Heart left ventricle (tissue), 16 donors: Measurements from ENCODE around the gene UQCC2. TPM values are rescaled to one million over a fixed set of nuclear protein-coding genes. Genes with fewer than 3 reads are reported as not detected.

Experiments
- ATAC-seq, 4 donors: fragments of 200-7000 bp; cut with Tn5 transposase; one replicate each; pipeline ENCODE4 v1.9.1; 2020 to 2022; ENCODE audit warnings: moderate library complexity in 4 of 4, mild to moderate bottlenecking in 3 of 4, moderate number of reproducible peaks in 1 of 4
- DNase-seq, 5 donors: peaks; one replicate each; pipeline ENCODE4 v3.0.0-alpha.2; 2020
- H3K27ac ChIP-seq, 12 donors: fragments of 200-600 bp; sonication (generic) in 4 of 12; one replicate each; pipeline versions ENCODE4 v1.5.0 to v1.8.0; 2016 to 2022; ENCODE audit warnings: mild to moderate bottlenecking in 2 of 12
- H3K27me3 ChIP-seq, 9 donors: fragments of 200-600 bp; sonication (generic) in 2 of 9; one replicate each; pipeline versions ENCODE4 v1.5.1 to v1.8.0; 2016 to 2022; ENCODE audit warnings: mild to moderate bottlenecking in 3 of 9
- H3K36me3 ChIP-seq, 9 donors: fragments of 200-600 bp; sonication (generic) in 2 of 9; one replicate each; pipeline versions ENCODE4 v1.5.0 to v1.8.0; 2018 to 2022; ENCODE audit warnings: mild to moderate bottlenecking in 2 of 9
- H3K4me1 ChIP-seq, 12 donors: fragments of 200-600 bp; sonication (generic) in 4 of 12; one replicate each; pipeline versions ENCODE4 v1.5.0 to v1.8.0; 2016 to 2022; ENCODE audit warnings: mild to moderate bottlenecking in 3 of 12
- H3K4me3 ChIP-seq, 12 donors: fragments of 200-600 bp; sonication (generic) in 4 of 12; one replicate each; pipeline versions ENCODE4 v1.5.0 to v1.8.0; 2017 to 2022; ENCODE audit warnings: mild to moderate bottlenecking in 9 of 12, moderate library complexity in 4 of 12
- H3K9me3 ChIP-seq, 12 donors: fragments of 200-600 bp; sonication (generic) in 4 of 12; one replicate each; pipeline versions ENCODE4 v1.5.0 to v1.8.0; 2016 to 2022; ENCODE audit warnings: mild to moderate bottlenecking in 1 of 12
- POLR2A ChIP-seq, 2 donors: fragments of 450-650 bp; IDR thresholded peaks; one replicate each; pipeline ENCODE4 v1.6.1; 2017; ENCODE audit warnings: antibody characterized with exemption in 2 of 2, mild to moderate bottlenecking in 2 of 2, moderate library complexity in 2 of 2
- WGBS, 4 donors: extraction: QIAGEN DNeasy Blood & Tissue Kit in 2 of 4; methylation state at CpG; one replicate each; pipeline versions ENCODE4 v1.1.5 to v1.1.7; 2013 to 2018; 5-methylcytosine and 5-hydroxymethylcytosine counted together
- intact Hi-C, 10 donors: fragments of 100-400 bp; cut with DNase I; formaldehyde crosslinking; loops; one replicate each; pipeline versions ENCODE4 v1.11.1 to v1.14.2; 2022
- polyA plus RNA-seq, 2 donors: library from polyadenylated mRNA; stranded (reverse); fragments of 200-250 nt; gene quantifications; one replicate each; pipeline ENCODE4 v1.2.3, GENCODE V29; 2013
- total RNA-seq, 9 donors: library from RNA; depleted of rRNA in 2 of 9; stranded (reverse); fragments of >200 nt in 2 of 9; fragmentation: NEBNext Ultra II Directional in 3 of 9; extraction: Animal tissue kit (Norgen Biotek cat#: 25700) in 3 of 9; gene quantifications; one replicate each; pipeline versions ENCODE4 v1.1.0 to v1.2.4, GENCODE V29; 2016 to 2023
- TF ChIP-seq, protein P1 (sequence below), 12 donors: fragments of 200-600 bp; sonication (generic) in 4 of 12; IDR thresholded peaks; one replicate each; pipeline versions ENCODE4 v1.5.0 to v1.8.0; 2018 to 2022; ENCODE audit warnings: antibody characterized with exemption in 12 of 12, mild to moderate bottlenecking in 5 of 12
- donor health status: ischemic (EF 13 %, LVEDD 7.1; RV severe dilation, severe dysfunction).
- donor health status: healthy with polysubstance abuse.
- donor health status: DM: no; HTN: yes; CAD: no.
- donor health status: DM: no; HTN: no; CAD: no.
- donor health status: ischemic (EF 25% LVEDD 6.9; RV normal size, moderate dysfunction).
- donor health status: ischemic (EF 25% LVEDD 5.7; RV mildly dilated, moderate dysfunction).
- donor health status: healthy.
- donor health status: DM: yes; HTN: yes; CAD: no.
- donor health status: ischemic (EF 35%, LVEDD 5.7; RV mildly dilated, moderate dysfunction).
- donor health status: nonischemic (EF 11% LVEDD 7.7; RV severe dilation, severe dysfunction).
- donor health status: DM: yes; HTN: yes; CAD: no.
- donor health status: PGD.
- donor health status: ischemic (EF 29% LVEDD 5.4; RV normal size, mild dysfunction).
- donor health status: nonischemic (EF 23%, LVEDD 6.1; RV moderate dilation, normal function).

The UQCC2 gene
- total and polyA plus RNA-seq, 11 donors, result 88.5 to 496 (median 195) TPM

DNA sequence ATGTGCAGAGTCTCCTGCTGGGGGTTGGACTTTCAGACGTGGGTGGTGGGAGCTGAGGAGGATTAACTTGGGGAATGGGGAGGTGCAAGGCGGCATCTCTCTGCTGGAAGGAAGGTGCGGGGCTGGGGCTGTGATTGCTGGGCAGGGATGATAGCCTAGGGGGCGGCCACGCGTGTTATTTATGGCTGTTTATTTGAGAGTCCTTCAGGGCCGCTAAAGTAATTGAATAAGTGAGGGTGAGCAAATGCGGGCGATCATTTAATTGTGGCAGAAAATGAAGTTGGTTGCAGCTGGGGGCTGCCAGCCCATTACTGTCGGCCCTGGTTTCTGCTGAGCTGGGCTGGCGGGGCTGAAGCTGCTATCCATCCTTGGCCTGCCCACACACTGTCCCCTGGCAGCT, 42.7 kb upstream of the UQCC2 start:
- ATAC-seq, result no peak
- no peak overlapping the region for H3K27ac ChIP-seq
- H3K4me1 ChIP-seq, result peaks cover 0 to 5% (median 0%) of the 10 kb centered on the region in 12 donors
- no peaks in the 10 kb centered on the region for H3K9me3 ChIP-seq
- H3K4me3 ChIP-seq, result no peak overlapping the region
- DNase-seq, result no peak
- TF ChIP-seq, protein P1, sequence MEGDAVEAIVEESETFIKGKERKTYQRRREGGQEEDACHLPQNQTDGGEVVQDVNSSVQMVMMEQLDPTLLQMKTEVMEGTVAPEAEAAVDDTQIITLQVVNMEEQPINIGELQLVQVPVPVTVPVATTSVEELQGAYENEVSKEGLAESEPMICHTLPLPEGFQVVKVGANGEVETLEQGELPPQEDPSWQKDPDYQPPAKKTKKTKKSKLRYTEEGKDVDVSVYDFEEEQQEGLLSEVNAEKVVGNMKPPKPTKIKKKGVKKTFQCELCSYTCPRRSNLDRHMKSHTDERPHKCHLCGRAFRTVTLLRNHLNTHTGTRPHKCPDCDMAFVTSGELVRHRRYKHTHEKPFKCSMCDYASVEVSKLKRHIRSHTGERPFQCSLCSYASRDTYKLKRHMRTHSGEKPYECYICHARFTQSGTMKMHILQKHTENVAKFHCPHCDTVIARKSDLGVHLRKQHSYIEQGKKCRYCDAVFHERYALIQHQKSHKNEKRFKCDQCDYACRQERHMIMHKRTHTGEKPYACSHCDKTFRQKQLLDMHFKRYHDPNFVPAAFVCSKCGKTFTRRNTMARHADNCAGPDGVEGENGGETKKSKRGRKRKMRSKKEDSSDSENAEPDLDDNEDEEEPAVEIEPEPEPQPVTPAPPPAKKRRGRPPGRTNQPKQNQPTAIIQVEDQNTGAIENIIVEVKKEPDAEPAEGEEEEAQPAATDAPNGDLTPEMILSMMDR (IDR thresholded peaks at IDR 0.05), result no peak
- no peak for TF ChIP-seq POLR2A (IDR thresholded peaks at IDR 0.05)
- intact Hi-C loops, result no loop called here
- no peaks in the 10 kb centered on the region for H3K27me3 ChIP-seq
- H3K36me3 ChIP-seq, result no peaks in the 10 kb centered on the region
- 88 to 92% (median 89%) methylated on average over 11 of the region's 11 CpGs for WGBS, 4 donors

DNA sequence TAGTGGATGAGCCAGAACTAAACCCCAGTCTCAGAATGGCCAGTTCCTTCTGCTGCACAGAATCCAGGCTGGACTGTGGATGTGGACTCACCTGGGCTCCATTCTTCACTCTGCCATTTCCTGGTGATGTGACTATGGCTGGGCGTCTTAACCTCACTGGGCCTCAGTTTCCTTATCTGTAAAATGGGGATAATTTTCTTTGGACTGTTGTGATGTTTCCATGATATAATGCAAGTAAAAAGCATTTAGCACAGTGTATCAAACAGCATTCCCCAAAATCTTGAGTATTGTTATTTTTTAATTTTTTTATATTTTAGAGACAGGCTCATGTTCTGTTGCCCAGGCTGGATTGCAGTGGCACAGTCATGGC, 41.1 kb upstream of the UQCC2 start:
- intact Hi-C loops, result no loop called here

DNA sequence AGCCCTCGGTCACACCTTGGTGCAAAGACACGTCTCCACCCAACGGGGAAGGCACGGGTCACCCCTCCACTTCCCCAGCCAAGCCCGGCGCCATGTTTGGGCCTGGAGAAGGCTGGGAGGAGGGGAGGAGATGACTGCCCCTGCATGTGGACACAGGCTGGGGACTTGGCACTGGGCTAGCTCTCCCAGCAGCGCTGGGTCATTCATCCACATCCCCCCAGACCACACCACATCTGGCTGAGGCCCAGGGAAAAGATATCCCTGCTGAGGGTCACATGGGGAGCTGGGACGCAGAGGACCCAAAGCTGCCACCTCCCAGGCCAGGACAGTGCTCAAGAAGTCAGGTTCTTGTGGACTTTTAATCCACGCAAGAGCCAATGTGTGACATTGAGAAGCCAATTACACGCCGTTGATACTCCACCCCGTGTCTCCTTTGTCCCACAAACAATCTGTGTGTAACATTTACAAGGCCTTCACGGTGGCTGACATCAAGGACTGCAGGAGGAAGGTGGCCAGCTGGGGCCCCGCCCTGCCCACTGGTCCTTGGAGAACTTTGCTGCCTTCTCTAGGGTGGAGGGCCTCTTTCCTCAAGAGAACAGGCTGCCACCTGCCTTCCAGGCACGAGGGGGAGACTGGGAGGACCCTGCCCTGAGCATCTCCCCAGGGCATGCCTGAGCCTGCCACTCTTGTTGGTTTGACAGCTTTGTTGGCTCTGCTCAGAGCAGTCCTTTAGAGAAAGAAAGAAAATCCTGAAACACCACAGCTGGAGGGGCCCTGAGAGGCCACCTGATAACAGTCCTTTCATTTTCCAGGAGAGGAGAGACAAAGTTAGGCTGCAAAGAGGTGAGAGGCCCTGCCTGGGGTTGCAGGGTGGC, 40.5 kb upstream of the UQCC2 start:
- Histone ChIP-seq H3K4me1 (peaks cover 0 to 12% (median 0%) of the 10 kb centered on the region in 12 donors), H3K9me3 (no peaks in the 10 kb centered on the region), H3K27me3 (no peaks in the 10 kb centered on the region), H3K36me3 (no peaks in the 10 kb centered on the region), H3K27ac (no peak overlapping the region), H3K4me3 (no peak overlapping the region)
- no peak for ATAC-seq
- intact Hi-C loops, result no loop called here
- TF ChIP-seq, protein P1 (IDR thresholded peaks at IDR 0.05), result no peak
- no peak for TF ChIP-seq POLR2A (IDR thresholded peaks at IDR 0.05)
- WGBS, 4 donors, result 75 to 84% (median 80%) methylated on average over 14 to 15 of the region's 15 CpGs
- DNase-seq, result no peak

More for the DNA sequence above, 41.1 kb upstream of the UQCC2 start:
- H3K4me3 ChIP-seq, result no peak overlapping the region
- TF ChIP-seq, protein P1 (IDR thresholded peaks at IDR 0.05), result no peak
- TF ChIP-seq POLR2A (IDR thresholded peaks at IDR 0.05), result no peak
- H3K27me3 ChIP-seq, result no peaks in the 10 kb centered on the region
- ATAC-seq, result no peak
- no peaks in the 10 kb centered on the region for H3K36me3 ChIP-seq
- no peak for DNase-seq
- 92 to 100% (median 97%) methylated on average over 1 of the region's 1 CpG for WGBS, 4 donors
- H3K4me1 ChIP-seq, result peaks cover 0 to 6% (median 0%) of the 10 kb centered on the region in 12 donors
- no peak overlapping the region for H3K27ac ChIP-seq
- H3K9me3 ChIP-seq, result no peaks in the 10 kb centered on the region

DNA sequence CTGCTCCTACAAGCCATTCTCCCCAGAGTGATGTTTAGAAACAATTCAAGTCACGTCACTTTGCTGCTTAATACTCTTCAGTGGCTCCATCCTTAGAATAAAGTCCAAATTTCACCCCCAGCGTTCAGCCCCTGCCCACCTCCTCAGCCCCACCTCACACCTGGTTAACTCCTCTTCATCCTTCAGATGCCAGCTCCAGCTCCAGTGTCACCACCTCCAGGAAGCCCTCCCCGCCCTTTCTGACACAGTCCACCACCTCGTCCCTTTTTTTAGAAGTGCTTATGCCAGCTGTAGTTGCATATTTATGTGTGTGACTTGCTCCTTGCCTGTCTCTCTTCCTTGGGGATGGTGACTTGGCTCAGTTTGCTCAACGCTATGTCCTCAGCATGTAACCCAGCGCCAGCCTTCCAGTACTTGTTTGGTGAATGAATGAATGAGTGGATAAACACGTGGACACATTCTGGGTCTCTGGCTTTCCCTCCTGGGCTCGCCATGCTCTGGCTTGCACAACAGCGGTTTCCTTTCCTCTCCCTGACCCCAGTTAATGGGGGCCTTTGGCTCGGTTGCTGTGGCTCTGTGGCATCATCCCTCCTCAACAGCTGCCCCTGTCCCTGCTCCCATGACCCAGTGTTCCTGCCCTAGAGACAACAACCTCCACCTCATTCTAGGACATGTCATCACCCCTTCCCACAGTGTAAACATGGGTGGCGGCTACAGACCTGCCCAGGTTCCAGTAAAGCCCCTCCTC, 38.9 kb upstream of the UQCC2 start:
- ATAC-seq (no peak), DNase-seq (no peak)
- H3K4me3 ChIP-seq, result no peak overlapping the region
- TF ChIP-seq, protein P1 (IDR thresholded peaks at IDR 0.05), result no peak
- TF ChIP-seq POLR2A (IDR thresholded peaks at IDR 0.05), result no peak
- H3K4me1 ChIP-seq, result peaks cover 0 to 13% (median 0%) of the 10 kb centered on the region in 12 donors
- no peaks in the 10 kb centered on the region for H3K36me3 ChIP-seq
- H3K27me3 ChIP-seq, result no peaks in the 10 kb centered on the region
- 52 to 83% (median 63%) methylated on average over 11 of the region's 11 CpGs for WGBS, 4 donors
- H3K9me3 ChIP-seq, result no peaks in the 10 kb centered on the region
- no peak overlapping the region for H3K27ac ChIP-seq
- intact Hi-C loops, result no loop called here
